ENCODE data around the gene TUBGCP6.

DNA sequence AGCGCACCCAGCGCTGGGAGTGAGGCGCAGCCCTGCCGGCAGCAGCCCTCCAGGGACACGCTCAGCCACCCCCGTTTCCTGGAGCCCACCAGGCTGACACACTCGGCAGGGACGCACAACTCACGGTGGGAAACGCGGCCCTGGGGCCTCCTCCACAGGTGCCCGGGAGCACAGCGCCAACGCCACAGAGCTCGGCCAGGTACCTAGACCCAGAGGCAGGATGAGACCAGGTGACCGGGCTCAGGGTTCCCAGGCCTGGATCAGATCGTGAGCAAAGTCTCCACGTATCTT lies 18.0 kb downstream of the TUBGCP6 start:
- TF ChIP-seq, protein P1, sequence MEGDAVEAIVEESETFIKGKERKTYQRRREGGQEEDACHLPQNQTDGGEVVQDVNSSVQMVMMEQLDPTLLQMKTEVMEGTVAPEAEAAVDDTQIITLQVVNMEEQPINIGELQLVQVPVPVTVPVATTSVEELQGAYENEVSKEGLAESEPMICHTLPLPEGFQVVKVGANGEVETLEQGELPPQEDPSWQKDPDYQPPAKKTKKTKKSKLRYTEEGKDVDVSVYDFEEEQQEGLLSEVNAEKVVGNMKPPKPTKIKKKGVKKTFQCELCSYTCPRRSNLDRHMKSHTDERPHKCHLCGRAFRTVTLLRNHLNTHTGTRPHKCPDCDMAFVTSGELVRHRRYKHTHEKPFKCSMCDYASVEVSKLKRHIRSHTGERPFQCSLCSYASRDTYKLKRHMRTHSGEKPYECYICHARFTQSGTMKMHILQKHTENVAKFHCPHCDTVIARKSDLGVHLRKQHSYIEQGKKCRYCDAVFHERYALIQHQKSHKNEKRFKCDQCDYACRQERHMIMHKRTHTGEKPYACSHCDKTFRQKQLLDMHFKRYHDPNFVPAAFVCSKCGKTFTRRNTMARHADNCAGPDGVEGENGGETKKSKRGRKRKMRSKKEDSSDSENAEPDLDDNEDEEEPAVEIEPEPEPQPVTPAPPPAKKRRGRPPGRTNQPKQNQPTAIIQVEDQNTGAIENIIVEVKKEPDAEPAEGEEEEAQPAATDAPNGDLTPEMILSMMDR (IDR thresholded peaks at IDR 0.05) = no peak
- no peak for TF ChIP-seq POLR2A (IDR thresholded peaks at IDR 0.05)
